HG03039 (cell line): ENCODE data around the gene TBX3.
"Not testable (repeated sequence)": the region's sequence is repeated elsewhere in the genome, so short reads cannot be mapped to it uniquely, and the experiment has no call there.

Source experiments
- ATAC-seq: cut with Tn5 transposase; IDR thresholded peaks from one replicate; pipeline ENCODE4 v1.9.1; 2021; ENCODE audit warnings: mild to moderate bottlenecking, moderate library complexity; ENCODE audit not compliant: unreplicated experiment

The TBX3 gene

DNA sequence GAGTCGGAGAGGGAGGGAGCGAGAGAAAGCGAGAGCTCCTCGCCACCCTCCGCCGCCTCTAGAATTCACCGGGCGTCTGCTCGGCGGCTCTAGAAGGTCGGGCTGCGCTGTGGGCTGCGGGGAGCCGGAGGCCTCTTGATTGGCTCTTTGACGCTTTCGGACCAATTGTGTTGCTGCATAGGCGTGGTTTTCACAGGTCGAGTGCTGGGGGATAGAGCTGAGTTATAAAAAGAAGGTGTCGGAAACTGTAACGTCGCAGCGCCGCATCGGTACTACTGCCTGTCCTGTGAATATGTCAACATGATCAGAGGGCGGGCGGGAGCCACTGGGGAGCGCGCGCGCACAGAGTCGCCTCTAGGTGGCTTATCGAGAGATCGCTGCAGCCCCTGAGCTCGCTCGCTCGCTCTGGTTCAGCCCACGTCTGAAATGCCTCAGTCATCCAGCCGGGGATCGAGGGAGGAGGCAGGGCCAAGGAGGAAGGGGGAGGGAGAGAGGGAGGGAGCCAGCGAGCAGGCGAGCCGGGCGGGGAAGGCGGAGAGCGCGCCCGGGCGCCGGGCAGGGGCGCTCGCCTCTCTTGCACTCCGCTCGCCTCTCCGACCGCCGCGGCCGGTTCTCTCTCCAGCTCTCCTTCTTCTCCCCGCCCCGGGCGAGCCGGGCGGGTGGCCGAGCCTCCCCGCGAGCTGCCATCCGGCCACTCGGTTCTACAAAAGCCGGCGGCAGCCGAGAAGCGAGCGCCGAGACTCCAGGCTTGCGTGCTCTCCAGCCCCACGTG lies at the start of gene TBX3:
Gene TBX3 (minus strand): TSS at position 78 of the 772 bp plus-strand sequence. CDS start 975 bp downstream, outside the sequence.
- ATAC-seq, result no peak

DNA sequence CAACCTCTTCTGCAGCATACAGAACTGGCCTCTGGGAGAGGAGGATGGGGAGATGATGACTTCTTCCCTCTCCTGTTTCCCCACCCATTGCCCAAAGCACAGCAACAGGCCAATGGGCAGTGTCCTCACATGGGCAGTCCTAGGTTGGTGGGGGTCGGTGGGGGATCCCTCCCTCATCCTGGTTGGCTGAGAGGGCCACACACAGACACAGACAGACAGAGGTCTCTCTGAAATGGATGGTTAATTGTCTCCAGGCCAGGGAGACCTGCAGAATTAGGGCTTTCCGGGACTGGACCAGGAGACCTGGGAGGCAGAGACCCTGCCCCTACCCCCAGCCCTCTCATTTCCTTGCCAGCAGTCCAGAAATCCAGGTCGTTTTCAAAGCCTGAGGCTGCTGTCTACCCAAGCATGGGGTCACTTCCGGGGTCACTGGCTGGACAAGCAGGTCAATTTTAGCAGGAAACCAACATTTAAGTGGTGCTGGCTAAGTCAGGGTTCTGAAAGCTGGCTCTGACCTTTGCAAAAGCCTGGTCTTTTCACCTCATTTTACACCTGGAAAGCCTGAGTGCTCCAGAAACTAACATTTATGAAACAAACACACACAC lies 48.6 kb upstream of the TBX3 start:
- no peak for ATAC-seq

GRCh38 chr12:114729731-114730130 lies 45.8 kb upstream of the TBX3 start:
- no peak for ATAC-seq

GRCh38 chr12:114726092-114726710 lies 42.2 kb upstream of the TBX3 start:
- ATAC-seq, result no peak

GRCh38 chr12:114722176-114722575 lies 38.2 kb upstream of the TBX3 start:
- ATAC-seq, result not testable (repeated sequence)

- ATAC-seq, result no peak
These were observed 37.3 kb upstream of the TBX3 start for GRCh38 chr12:114721266-114721665.

GRCh38 chr12:114713466-114714215 lies 29.7 kb upstream of the TBX3 start:
- no peak for ATAC-seq

- no peak for ATAC-seq
These were observed 27.7 kb upstream of the TBX3 start for GRCh38 chr12:114711689-114712152.

GRCh38 chr12:114710151-114710550 lies 26.2 kb upstream of the TBX3 start:
- no peak for ATAC-seq

DNA sequence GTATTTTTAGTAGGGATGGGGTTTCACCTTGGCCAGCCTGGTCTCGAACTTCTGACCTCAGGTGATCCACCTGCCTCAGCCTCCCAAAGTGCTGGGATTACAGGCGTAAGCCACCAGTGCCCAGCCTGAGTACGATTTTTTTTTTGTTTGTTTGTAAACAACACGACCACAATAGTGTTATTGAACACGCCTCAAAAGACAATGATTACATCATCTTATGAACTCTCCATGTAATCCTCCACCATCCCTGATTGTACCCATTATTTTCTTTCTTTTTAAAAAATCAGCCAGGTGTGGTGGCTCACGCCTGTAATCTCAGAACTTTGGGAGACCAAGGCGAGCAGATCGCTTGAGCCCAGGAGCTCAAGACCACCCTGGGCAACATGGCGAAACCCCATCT lies 25.1 kb upstream of the TBX3 start:
- no peak for ATAC-seq

DNA sequence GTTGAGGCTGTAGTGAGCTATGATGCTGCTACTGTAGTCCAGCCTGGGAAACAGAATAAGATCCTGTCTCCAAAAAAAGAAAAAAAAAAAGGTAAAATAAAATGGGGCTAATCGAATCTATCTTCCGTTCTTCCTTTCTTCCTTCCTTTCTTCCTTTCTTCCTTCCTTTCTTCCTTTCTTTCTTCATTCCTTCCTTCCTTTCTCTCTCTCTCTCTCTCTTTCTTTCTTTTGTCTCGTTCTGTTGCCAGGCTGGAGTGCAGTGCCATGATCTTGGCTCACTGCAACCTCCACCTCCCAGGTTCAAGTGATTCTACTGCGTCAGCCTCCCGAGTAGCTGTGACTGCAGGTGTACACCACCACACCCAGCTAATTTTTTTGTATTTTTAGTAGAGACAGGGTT lies 24.6 kb upstream of the TBX3 start:
- ATAC-seq, result not testable (repeated sequence)

GRCh38 chr12:114704096-114704495 lies 20.1 kb upstream of the TBX3 start:
- ATAC-seq, result no peak

GRCh38 chr12:114703060-114703493 lies 19.1 kb upstream of the TBX3 start:
- no peak for ATAC-seq

- no peak for ATAC-seq
These were observed 18.5 kb upstream of the TBX3 start for GRCh38 chr12:114702462-114702861.

GRCh38 chr12:114701553-114701952 lies 17.6 kb upstream of the TBX3 start:
- ATAC-seq, result no peak

GRCh38 chr12:114701104-114701414 lies 17.1 kb upstream of the TBX3 start:
- ATAC-seq, result no peak

GRCh38 chr12:114700392-114701103 lies 16.6 kb upstream of the TBX3 start:
- ATAC-seq, result no peak

DNA sequence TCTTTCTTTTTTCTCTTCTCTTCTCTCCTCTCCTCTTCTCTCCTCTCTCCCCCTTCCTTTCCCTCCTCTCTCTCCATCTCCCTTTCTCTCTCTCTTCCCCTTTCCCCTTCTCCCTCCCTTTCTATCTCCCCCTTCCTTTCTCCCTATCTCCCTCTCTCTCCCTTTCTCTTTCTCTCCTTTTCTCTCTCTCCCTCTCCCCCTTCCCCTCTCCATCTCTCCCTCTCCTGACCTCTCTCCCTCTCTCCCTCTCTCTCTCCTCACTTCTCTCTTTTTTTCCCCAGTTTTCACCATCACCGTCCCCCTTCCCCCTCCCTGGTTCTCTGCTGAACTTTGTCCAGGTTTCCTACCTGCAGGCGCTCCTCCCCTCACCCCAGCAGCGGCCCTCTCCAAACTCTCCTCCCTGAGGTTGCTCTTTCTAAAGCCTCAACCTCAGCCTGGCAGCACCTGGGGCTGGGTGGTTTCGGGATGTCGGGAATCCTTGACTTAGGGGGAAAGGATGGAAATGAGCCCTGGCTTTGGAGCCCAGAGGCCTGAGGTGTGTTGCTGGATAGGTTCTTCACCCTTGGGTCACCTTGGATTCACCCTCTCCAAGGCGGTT lies 14.7 kb upstream of the TBX3 start:
- ATAC-seq, result no peak

- no peak for ATAC-seq
These were observed 14.0 kb upstream of the TBX3 start for GRCh38 chr12:114697741-114698565.
